SK-N-SH treated with all-trans-retinoic acid at 6 μM for 48 hours (cell line): ENCODE results near the gene SYTL5.

Experiments used
- ATAC-seq: fragments of 200-7000 bp; cut with Tn5 transposase; 3 replicates; pipeline ENCODE4 v1.9.1; 2020; ENCODE audit warnings: mild to moderate bottlenecking, moderate library complexity
- ARNTL ChIP-seq: fragments of 450-650 bp; formaldehyde crosslinking; IDR thresholded peaks from 2 replicates; pipeline ENCODE4 v1.5.0; 2020; ENCODE audit warnings: low read depth, mild to moderate bottlenecking, moderate library complexity, borderline replicate concordance
- BACH2 ChIP-seq: fragments of 250-450 bp; sonication (Bioruptor Pico); IDR thresholded peaks from 2 replicates; pipeline ENCODE4 v1.9.0; 2021; ENCODE audit warnings: mild to moderate bottlenecking, borderline replicate concordance
- CREB5 ChIP-seq: fragments of 250-450 bp; sonication (Bioruptor Pico); IDR thresholded peaks from 2 replicates; pipeline ENCODE4 v1.5.1; 2020; ENCODE audit warnings: low read depth, mild to moderate bottlenecking, moderate library complexity
- CSDC2 ChIP-seq: fragments of 250-450 bp; sonication (Bioruptor Pico); IDR thresholded peaks from 2 replicates; pipeline ENCODE4 v1.5.0; 2020; ENCODE audit warnings: mild to moderate bottlenecking, moderate library complexity
- CSRNP3 ChIP-seq: fragments of 250-450 bp; sonication (Bioruptor Pico); IDR thresholded peaks from 2 replicates; pipeline ENCODE4 v1.5.1; 2021; ENCODE audit warnings: mild to moderate bottlenecking, moderate library complexity
- ESRRG ChIP-seq: fragments of 250-450 bp; sonication (Bioruptor Pico); IDR thresholded peaks from 2 replicates; pipeline ENCODE4 v1.6.1; 2021; ENCODE audit warnings: mild to moderate bottlenecking
- GLIS3 ChIP-seq: fragments of 250-450 bp; sonication (Bioruptor Pico); IDR thresholded peaks from 2 replicates; pipeline ENCODE4 v1.5.0; 2020; ENCODE audit warnings: mild to moderate bottlenecking, moderate library complexity
- ISL1 ChIP-seq: fragments of 250-450 bp; sonication (Bioruptor Pico); IDR thresholded peaks from 2 replicates; pipeline ENCODE4 v2.1.2; 2022; ENCODE audit warnings: mild to moderate bottlenecking, moderate library complexity
- PATZ1 ChIP-seq: fragments of 250-450 bp; sonication (Bioruptor Pico); IDR thresholded peaks from 2 replicates; pipeline ENCODE4 v1.8.0; 2020; ENCODE audit warnings: mild to moderate bottlenecking, moderate library complexity, borderline replicate concordance
- PPARA ChIP-seq: fragments of 250-450 bp; sonication (Bioruptor Pico); IDR thresholded peaks from 2 replicates; pipeline ENCODE4 v1.5.0; 2020; ENCODE audit warnings: mild to moderate bottlenecking, borderline replicate concordance
- SNAI2 ChIP-seq: fragments of 250-450 bp; sonication (Bioruptor Pico); IDR thresholded peaks from 2 replicates; pipeline ENCODE4 v1.5.0; 2020; ENCODE audit warnings: mild to moderate bottlenecking, moderate library complexity
- TCF4 ChIP-seq: fragments of 250-450 bp; sonication (Bioruptor Pico); IDR thresholded peaks from 2 replicates; pipeline ENCODE4 v1.8.0; 2021; ENCODE audit warnings: mild to moderate bottlenecking, moderate library complexity, borderline replicate concordance
- TOX ChIP-seq: fragments of 250-450 bp; sonication (Bioruptor Pico); IDR thresholded peaks from 2 replicates; pipeline ENCODE4 v1.8.0; 2021; ENCODE audit warnings: mild to moderate bottlenecking, moderate library complexity, borderline replicate concordance
- TSHZ2 ChIP-seq: fragments of 250-450 bp; sonication (Bioruptor Pico); IDR thresholded peaks from 2 replicates; pipeline ENCODE4 v1.5.0; 2020; ENCODE audit warnings: mild to moderate bottlenecking, moderate library complexity
- ZC3H10 ChIP-seq: fragments of 250-450 bp; sonication (Bioruptor Pico); IDR thresholded peaks from 2 replicates; pipeline ENCODE4 v1.5.1; 2021; ENCODE audit warnings: mild to moderate bottlenecking, moderate library complexity
- ZFP3 ChIP-seq: fragments of 250-450 bp; sonication (Bioruptor Pico); IDR thresholded peaks from 2 replicates; pipeline ENCODE4 v1.5.0; 2020; ENCODE audit warnings: mild to moderate bottlenecking, moderate library complexity
- ZFP30 ChIP-seq: fragments of 450-650 bp; formaldehyde crosslinking; IDR thresholded peaks from 2 replicates; pipeline ENCODE4 v1.5.0; 2022; ENCODE audit warnings: mild to moderate bottlenecking, moderate library complexity
- ZNF565 ChIP-seq: fragments of 450-650 bp; formaldehyde crosslinking; conservative IDR thresholded peaks from 2 replicates; pipeline ENCODE4 v1.5.0; 2020; ENCODE audit warnings: low read depth, mild to moderate bottlenecking, moderate library complexity
- ZNF70 ChIP-seq: fragments of 450-650 bp; formaldehyde crosslinking; IDR thresholded peaks from 2 replicates; pipeline ENCODE4 v1.5.0; 2020; ENCODE audit warnings: mild to moderate bottlenecking, moderate library complexity
- ZNF8 ChIP-seq: fragments of 450-650 bp; formaldehyde crosslinking; IDR thresholded peaks from 2 replicates; pipeline ENCODE4 v1.5.0; 2020; ENCODE audit warnings: mild to moderate bottlenecking, moderate library complexity

SYTL5 gene

GRCh38 chrX:38080808-38081207 lies 74.5 kb downstream of the SYTL5 start:
- no peak for TF ChIP-seq TSHZ2 (CRISPR knock-in tag)
- TF ChIP-seq TCF4 (CRISPR knock-in tag) = no peak
- TF ChIP-seq, all 23 proteins: peak for 0

GRCh38 chrX:38081909-38082308 lies 75.6 kb downstream of the SYTL5 start:
- TF ChIP-seq CSDC2 (no peak), ESRRG (no peak), ZFP3 (CRISPR knock-in tag) (no peak), PPARA (no peak), ZNF565 (CRISPR knock-in tag) (no peak), ZC3H10 (CRISPR knock-in tag) (no peak), TSHZ2 (CRISPR knock-in tag) (no peak), GLIS3 (CRISPR knock-in tag) (no peak), ZNF70 (CRISPR knock-in tag) (no peak), ZNF8 (CRISPR knock-in tag) (no peak), ZFP30 (CRISPR knock-in tag) (no peak), SNAI2 (CRISPR knock-in tag) (no peak), ISL1 (no peak)
- ATAC-seq = no peak

More at GRCh38 chrX:38080808-38081207, 74.5 kb downstream of the SYTL5 start:
- no peak for ATAC-seq

- no peak for TF ChIP-seq CSRNP3 (CRISPR knock-in tag)
- no peak for TF ChIP-seq ISL1
- TF ChIP-seq ZC3H10 (CRISPR knock-in tag) = no peak
- TF ChIP-seq ESRRG = no peak
- TF ChIP-seq ZNF565 (CRISPR knock-in tag) = no peak
- TF ChIP-seq ARNTL (CRISPR knock-in tag) = no peak
- no peak for TF ChIP-seq CREB5 (CRISPR knock-in tag)
- TF ChIP-seq PATZ1 (CRISPR knock-in tag) = no peak
- TF ChIP-seq SNAI2 (CRISPR knock-in tag) = no peak
- TF ChIP-seq TSHZ2 (CRISPR knock-in tag) = no peak
- TF ChIP-seq TOX (CRISPR knock-in tag) = no peak
- no peak for TF ChIP-seq TCF4 (CRISPR knock-in tag)
- TF ChIP-seq ZFP3 (CRISPR knock-in tag) = no peak
- no peak for TF ChIP-seq BACH2
- ATAC-seq = no peak
Measured at GRCh38 chrX:38082309-38082708, 76.0 kb downstream of the SYTL5 start.
